ENCODE measurements around the gene AFF1.

DNA sequence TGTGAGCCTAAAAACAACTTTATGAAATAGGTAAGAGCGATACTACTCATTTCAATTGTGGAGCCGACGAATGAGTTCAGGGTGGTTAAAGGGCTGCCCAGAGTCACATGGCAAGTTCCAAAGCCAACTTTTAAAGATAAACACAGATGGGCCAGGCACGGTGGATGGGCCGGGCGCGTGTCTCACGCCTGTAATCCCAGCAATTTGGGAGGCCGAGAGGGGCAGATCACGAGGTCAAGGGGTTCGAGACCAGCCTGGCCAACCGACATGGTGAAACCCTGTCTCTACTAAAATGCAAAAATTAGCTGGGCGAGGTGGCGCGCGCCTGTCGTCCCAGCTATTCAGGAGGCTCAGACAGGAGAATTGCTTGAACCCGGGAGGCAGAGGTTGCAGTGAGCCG lies 41.7 kb upstream of the AFF1 start:
- TF ChIP-seq EZH2phosphoT487 (IDR thresholded peaks at IDR 0.05; ENCODE audit: insufficient read depth, low read depth) (no peak), EZH2 (IDR thresholded peaks at IDR 0.05; ENCODE audit: insufficient read depth, poor library complexity, severe bottlenecking) (no peak)

Data from GM23248 (cell line).